Middle frontal gyrus (tissue), 1 donor: ENCODE results near the gene TRNT1.

Experiments used
- DNase-seq: peaks from one replicate; pipeline ENCODE4 v3.0.0-alpha.2; 2015; ENCODE audit warnings: low spot score; ENCODE audit errors: extremely low spot score

The TRNT1 gene

DNA sequence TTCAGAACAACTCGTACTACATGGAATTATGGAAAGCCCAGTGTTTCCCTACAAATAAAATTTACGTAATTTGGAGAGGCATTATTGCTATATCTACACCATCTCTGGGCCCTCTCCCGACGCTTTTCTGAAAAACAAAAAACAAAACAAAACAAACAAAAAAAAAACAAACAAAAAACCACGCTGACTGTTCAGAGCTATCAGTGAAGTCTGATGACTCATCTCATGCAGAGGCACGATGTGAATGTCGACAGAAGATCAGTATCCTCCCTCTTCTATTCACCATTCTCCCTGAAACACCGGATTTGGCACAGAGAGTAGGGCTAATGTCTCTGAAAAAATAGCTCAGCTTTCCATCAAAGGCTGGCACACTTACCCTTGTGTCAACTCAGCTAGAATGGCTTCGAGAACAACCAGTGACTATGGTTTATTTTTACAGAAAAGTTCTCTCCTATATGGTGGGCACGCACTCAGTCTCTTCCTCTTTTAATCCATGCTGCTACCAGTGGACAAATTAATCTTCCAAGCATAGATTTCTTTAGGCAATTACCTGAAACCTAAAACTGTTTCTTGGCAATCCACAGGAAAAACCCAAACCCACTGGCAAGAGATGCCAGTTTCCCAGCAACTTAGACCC, 51.2 kb downstream of the TRNT1 start:
- no peak for DNase-seq

- no peak for DNase-seq
Observed at GRCh38 chr3:3178498-3179328, 52.0 kb downstream of the TRNT1 start.

DNA sequence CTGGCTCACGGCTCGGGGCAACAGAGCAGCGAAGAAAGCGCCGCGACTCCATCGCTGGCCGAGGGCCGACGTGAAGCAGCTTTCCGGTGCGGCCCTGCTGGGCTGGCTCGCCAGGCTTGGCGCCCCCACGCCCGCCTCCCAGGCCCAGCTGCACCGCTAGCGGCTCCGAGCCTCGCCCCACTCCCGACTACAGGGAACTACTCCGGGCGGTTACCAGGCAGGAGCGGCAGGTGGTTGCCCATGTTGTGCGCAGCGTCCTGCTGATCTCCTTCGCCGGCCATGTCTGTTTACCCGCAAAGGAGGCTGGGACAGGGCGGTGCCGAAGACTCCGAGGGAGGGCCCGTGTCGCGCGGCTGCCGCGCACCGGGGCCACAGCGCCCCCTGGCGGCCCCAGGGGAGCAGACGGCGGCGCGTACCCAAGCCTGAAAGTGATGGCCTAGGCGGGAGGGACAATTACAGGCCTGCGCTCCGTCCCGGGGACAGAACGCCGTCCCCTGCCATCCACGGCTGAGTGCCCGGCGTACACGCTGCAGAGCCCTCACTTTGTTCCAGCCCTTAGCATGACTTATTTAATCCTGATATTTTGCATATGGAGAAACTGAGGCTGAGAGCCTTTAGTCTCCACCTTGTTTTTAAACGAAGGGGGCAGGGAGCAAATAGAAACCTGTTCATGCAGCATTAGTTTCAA, 52.8 kb downstream of the TRNT1 start, which contains the start of gene CRBN:
Gene CRBN (minus strand): TSS at position 285 of the 688 bp plus-strand sequence. CDS start 4 bp downstream, at position 281.
- peak; percentile 77 for DNase-seq

DNA sequence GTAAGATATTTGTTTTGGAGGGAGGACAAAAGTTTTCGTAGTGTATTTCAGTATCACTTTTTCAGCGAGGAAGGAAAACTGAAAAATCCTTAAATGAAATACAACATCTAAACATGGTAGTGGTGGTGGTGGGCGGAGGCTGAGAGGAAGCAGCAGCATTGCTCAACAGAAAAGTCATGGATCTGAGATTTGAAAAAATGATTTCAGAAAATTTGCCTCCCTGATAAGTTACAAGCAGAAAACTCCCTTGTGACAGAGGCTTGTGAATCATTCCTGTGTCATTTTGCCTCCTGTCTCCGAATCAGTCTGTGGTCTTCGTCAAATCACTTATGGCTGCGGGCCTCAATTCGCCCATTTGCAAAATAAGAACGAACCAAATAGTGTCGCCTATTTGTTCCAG, 53.7 kb downstream of the TRNT1 start:
- DNase-seq = no peak

DNA sequence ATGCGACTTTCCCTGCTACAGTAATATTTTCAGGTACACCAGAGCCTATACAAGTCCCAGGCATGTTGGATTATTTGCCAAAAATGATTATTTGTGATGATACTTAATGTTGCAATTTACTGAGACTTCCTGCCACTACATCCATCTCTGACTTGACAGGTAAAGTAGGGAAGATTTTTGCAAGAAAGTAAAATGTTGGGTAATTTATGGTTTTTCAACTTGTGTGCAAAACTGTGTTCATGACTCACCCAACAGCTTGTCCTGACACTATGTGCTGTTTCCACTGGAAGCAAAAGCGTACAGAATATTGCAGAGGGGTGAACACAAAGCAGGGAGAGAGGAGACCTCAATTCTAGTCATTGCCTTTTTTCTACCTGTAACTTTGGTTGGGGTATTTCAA, 58.1 kb downstream of the TRNT1 start:
- DNase-seq = no peak

- no peak for DNase-seq
Observed at GRCh38 chr3:3189102-3189727, 62.5 kb downstream of the TRNT1 start.

DNA sequence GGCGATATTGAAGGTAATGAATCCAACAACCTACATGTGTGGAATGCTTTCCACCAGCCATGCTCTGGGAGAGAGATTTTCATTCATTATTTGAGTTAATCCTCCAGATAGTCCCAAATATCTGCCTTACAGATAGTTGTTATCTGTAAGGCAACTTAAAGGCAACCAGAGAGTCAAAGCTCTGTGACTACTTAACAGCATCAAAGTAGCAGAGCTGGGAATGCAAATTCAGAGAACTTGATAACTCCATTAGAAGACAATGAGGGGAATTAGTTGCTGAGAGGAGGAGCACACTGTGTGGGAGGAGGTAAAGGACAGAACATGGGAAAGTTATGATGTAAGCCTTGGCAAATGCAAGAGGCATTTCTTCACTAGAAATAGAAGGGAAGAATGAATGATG, 63.2 kb downstream of the TRNT1 start:
- DNase-seq = no peak

DNA sequence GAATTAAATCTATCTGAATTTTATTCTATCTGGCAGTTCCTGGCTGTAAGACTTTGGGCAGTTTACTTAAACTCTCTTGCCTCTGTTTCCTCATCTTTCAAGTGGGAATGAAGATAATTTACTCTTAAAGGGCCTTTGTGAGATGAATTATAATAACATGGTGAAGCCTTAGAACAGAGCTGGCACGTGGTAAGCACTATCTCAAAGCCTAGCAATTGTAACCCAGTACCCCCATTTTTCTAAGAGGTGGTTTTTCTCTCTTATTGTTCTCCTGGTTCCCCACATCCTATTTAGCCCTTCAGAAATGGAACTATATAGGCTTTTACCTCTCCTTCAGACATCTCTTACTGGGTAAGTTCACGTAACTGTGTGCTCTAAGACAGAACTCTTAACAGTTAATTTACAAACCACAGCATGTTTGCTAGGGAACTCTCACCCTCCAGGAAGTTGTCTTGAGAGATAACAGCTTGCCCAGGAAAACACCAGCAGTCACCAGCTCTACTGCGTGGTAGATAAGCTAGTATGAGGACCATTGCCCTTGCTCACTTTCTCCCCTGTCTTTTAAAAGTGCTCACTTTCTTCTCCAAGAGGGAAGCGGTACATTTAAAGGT, 65.0 kb downstream of the TRNT1 start:
- no peak for DNase-seq

GRCh38 chr3:3192286-3192675, 65.5 kb downstream of the TRNT1 start:
- DNase-seq = no peak

DNA sequence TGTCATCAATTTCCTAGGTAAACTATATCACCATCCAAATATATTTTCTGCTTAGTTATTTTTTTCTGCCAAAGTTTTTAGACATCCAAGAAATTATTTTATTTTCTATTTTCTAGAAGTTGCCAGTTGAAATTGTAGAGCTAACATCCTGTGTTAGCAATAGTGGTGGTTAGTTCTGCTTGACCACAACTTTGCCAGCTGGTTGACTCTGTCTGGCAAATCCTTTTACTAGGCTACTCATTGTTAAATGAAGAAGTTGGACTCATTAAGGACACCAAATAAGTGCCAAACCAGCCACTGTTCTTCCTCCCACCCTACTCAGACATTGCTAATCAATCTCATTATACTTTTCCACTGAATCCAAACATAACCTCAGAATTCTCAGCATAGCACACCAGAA, 68.1 kb downstream of the TRNT1 start:
- no peak for DNase-seq

DNA sequence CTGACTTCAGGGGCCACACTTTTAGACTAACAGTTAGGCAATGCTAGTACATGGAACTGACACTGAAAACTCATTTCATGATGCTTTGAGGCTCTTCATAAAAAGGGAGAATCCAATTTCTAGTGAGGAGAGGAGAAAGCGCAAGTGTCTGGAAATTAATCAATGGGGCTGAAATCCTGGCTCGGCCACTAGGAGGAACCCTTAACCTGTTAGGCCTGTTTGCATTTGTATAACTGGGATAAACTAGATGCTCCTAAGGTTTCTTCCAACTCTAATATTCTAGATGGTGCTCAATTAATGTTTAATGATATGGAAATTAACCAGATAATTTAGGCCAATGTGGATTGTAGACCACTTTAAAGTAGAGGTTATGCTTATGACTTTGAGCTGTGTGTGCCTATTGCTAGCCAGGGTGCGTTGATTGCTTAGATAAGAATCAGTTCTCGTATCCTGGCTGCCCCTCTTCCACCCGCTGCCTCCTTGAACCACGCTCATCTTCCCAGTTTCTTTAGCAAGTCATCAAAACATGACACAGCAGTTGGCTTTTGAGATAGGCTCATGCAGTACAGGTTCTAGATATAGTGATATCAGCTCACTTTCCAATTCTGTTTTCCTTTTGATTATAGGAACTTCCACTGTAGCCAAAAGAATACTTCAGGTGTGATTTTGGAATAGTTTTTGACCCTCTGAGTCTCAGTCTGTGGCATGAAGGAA, 69.6 kb downstream of the TRNT1 start:
- no peak for DNase-seq
